IPS DF 4.7 (cell line): ENCODE data around the gene MT1A.
"Not testable (repeated sequence)": the region's sequence is repeated elsewhere in the genome, so short reads cannot be mapped to it uniquely, and the experiment has no call there.

Source experiments
- DNase-seq: peaks from one replicate; pipeline ENCODE4 v3.0.0-alpha.2; 2013; ENCODE audit warnings: low spot score; ENCODE audit errors: extremely low read depth

Gene MT1A

DNA sequence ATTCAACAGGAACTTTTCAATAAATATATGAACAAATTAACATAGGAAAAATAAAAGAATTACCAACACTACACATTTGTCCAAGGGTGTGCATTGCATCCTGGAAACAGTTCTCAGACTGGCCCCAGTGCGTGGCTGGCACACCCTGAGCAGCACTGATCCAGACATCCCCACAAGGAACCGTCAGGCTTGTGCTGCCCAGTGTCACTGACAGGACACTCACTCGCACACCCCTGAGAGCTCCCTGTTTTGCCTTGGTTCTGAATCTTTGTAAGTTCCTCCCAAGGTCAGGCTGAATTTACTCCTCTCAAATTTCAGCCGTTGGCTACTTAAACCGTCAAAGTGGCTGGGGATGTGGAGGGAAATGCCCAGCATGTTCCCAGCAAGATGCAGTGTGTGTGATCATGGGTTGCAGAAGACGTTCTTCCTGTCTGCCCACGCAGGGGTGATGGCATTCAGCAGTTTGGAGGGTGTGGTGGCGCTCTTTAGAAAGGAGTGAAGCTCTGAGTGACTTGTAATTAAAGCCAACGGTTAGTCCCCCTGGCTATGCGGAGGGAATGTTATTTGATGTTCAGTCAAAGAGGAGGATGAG lies 28.4 kb upstream of the MT1A start:
- DNase-seq = no peak

- no peak for DNase-seq
These were observed 27.8 kb upstream of the MT1A start for GRCh38 chr16:56610609-56611111.

DNA sequence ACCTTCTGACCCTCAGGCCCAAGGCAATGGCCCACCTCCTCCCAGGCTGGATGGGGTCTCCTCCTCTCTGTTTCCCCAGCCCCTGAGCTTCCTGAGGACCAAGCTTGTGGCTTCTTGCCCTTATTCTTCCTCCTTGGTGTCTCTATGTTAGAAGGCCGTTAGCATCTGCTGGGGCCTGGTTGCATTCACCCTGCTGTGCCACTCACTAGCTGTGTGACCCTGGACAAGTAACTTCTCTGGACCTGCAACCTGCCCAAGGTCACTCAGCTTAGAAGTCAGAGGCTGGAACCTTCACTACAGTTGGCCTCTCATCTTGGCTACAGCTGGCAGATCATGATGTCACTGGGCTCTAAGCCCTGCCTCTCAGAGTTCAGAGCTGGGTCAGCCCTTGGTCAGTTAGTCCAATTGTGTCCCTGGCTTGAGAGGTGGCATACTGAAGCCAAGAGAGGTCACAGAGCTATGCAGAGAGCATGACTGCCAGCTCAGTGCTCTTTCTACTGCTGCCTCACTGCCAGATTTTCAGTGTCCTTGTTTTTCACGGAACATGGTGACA lies 27.1 kb upstream of the MT1A start:
- no peak for DNase-seq

DNA sequence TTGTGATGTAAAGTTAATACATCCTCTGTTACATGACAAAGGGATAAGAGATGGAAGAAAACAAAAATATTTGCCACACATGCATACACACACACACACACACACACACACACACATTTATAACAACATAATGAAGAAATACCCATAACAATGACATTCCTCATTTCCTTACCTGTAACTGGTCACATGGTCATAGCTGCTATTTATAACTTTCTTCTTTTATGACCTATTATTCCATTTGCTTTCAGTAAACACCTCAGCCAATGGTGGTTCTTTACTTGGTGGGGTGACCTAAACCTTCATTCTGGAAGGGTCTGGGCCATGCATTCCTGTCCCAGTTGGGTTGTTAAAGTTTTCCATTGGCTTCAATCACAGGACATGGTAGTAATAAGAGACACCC lies 24.8 kb upstream of the MT1A start:
- DNase-seq = no peak

- no peak for DNase-seq
These were observed 23.9 kb upstream of the MT1A start for GRCh38 chr16:56614549-56614991.

DNA sequence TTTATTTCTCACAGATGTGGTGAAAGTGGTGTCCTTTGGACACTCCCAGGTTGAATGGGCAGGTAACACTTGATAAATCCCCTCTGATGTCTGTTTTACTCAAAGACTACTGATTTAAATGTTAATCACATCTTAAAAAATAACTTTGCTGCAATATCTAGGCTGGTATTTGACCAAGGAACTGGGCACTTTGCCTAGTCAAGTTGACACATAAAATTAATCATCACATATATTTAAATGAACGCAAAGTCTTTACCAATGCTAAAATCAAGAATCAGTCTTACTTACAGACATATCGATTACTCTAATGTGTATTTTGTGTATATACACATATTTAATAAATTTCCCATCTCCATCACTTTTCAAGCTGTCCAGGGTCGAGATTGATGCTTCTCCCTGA lies 23.1 kb upstream of the MT1A start:
- DNase-seq = no peak

DNA sequence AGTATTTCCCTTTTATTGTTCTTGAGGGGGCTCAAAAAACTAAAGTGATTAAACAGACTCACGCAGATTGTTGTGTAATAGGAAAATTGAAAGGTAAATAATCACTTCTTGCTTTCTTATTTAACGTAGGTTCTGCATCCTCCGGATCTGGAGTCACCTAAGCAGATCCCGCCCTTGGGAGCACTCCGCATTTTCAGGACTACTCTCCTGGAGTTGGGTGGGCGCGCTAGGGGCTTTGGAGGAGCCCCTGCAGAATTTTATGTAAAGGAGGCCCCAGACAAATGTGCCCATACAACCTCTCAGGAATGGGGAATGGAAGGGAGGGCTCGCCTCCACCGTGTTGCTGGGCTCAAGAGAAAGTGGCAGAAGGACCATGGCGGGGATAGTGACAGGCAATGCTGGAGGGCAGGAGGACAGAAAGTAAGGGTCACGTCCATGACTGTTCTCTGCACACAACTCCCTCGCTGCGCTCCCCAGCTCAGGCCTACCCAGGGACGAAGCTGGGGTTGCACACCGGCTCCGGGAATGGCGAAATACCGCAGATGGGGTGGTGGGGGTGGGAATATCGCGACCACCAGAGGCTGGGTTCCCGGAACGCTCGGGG lies 21.8 kb upstream of the MT1A start:
- DNase-seq = no peak

DNA sequence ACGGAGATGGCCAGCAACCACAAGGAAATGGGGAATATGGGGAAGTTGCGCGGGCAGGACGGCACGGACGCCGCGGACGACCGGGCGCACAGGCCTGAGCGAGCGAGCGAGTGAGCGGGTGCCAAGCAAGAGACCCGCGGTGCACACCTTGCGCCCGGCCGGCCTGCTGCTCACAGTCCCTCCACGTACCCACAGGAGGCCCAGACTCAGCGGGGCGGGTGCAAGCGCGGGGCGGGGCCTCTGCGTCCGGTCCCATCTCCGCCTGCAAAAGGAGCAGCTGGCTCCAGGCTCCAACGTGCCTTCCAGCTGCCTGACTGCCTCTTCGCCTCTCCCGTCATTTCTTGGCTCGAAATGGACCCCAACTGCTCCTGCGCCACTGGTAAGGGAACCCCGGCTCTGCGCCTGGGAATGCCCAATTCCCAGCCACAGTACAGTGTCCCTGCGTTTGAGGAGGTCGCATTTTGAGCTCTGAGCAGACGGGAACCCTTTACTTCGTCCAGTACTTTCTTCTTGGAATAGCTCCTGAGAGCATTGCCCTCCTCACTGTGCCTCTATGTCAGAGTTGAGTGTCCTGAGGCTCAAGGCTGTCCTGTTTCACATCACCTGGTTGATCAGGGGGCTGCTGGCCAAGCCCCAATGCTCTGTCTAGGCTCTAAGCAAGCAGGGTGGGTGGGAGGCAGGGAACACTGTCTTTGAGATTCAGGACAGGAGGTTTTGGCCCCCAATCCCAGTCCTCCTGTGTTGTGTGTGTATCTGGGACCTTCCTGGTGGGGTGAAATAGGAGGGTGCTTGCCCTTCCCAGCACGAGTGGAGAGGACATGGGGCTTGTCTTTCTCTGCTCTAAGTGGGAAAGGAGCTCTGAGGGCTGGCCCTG lies 21.0 kb upstream of the MT1A start:
- no peak for DNase-seq

GRCh38 chr16:56618138-56618537 lies 20.3 kb upstream of the MT1A start:
- DNase-seq = no peak

DNA sequence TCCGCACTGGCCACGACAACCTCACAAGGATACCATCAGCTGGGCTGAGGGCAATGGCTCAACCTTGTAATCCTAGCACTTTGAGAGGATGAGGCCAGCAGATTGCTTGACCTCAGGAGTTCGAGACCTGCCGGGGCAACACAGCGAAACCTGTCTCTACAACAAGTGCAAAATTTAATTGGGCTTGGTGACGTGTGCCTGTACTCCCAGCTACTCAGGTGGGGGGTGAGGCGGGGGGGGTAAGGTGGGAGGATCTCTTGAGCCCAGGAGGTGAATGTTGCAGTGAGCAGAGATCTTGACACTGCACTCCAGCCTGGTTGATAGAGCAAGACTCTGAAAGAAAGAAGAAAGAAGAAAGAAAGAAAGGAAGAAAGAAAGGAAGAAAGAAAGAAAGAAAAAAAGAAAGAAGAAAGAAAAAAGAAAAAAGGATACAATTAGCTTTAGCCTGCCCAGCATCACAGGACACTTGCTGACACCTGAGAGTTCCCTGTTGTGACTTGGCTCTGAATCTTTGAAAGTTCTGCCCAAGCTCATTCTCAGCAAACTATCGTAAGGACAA lies 18.0 kb upstream of the MT1A start:
- no peak for DNase-seq

GRCh38 chr16:56621665-56622445 lies 16.6 kb upstream of the MT1A start:
- DNase-seq = not testable (repeated sequence)

GRCh38 chr16:56623184-56623583 lies 15.3 kb upstream of the MT1A start:
- DNase-seq = not testable (repeated sequence)

DNA sequence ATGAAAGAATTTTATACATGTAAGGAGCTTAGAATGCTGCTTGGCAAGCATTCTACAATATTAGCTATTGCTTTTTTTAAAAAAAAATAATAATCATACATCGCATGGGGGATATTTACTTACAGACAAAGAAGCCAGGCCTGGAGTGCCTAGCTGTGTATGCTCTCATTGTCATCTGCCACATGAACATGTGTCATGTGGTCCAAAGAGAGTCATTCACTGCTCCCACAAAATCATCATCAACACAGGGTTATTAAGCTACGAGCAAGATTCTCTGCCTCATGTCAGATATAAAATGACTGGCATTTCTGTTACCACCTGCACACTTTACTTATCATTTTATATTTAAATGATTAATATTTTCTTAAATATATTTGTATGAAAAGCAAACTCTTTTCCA lies 14.8 kb upstream of the MT1A start:
- no peak for DNase-seq

DNA sequence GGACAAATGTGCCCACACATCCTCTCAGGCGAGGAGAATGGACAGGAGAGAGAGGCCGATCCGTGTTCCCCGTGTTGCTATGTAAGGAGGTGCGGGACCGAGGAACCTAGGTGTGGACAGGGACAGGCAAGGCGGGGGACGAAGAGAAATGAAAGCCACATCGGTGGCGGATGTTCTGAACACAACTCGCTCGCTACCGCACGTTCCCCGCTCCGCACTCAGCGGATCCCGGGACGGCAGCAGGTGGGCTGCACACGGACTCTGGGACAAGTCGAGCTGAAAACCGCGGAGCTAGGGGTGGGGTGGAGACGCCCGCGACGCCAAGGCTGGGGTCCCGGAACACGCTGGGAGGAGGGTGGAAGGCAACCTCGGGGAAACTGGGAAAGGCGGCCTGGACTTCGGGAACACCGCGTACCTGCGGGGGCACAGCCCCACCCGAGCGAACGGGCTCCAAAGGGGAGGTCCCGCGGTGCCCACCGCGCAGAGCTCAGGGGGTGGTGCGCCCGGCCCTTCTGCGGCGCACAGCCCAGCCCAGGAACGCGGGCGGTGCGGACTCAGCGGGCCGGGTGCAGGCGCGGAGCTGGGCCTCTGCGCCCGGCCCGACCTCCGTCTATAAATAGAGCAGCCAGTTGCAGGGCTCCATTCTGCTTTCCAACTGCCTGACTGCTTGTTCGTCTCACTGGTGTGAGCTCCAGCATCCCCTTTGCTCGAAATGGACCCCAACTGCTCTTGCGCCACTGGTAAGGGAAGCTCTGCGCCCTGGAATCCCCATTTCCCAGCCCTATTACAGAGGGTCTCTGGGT lies 13.1 kb upstream of the MT1A start, which contains the start of gene MT1E:
Gene MT1E, plus strand, starts transcription at position 642 of the 803 bp plus-strand sequence. Its CDS starts 71 bp downstream, at position 713.
- no peak for DNase-seq

DNA sequence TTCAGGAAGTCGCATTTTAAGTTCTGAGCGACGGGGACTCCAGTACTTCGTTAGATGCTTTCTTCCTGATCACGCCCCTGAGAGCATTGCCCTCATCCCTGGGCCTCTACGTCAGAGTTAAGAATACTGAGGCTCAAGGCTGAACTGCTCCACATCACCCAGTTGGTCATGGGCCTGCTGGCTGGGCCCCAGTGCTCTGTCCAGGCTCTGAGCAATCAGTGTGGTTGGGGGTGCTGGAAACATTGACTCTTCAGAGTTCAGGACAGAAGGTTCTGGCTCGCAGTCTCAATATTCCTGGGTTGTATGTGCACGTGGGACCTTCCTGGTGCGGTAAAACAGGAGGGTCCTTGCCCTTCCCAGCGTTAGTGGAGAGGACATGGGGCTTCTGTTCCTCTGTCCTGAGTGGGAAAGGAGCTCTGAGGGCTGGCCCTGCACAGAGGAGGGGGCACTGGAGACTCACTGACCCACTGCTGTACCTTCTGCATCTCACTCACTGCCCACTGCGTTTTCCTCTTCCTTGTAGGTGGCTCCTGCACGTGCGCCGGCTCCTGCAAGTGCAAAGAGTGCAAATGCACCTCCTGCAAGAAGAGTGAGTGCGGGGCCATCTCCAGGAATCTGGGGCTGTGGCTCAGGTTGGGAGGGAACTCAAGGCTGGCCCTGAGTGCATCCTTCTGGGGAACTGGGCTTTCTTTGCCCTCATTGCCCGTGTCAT lies 12.4 kb upstream of the MT1A start:
- DNase-seq = no peak

DNA sequence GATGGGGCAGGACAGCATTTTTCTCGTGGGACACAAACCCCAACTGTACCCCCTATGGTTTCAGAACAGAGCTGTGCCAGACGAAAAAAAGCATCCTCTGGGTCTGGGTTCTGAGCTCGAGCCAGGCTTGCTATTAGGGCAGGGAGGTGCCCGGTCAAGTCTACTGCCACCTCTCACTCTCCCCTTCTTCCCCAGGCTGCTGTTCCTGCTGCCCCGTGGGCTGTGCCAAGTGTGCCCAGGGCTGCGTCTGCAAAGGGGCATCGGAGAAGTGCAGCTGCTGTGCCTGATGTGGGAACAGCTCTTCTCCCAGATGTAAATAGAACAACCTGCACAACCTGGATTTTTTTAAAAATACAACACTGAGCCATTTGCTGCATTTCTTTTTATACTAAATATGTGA lies 11.8 kb upstream of the MT1A start:
- DNase-seq = no peak

DNA sequence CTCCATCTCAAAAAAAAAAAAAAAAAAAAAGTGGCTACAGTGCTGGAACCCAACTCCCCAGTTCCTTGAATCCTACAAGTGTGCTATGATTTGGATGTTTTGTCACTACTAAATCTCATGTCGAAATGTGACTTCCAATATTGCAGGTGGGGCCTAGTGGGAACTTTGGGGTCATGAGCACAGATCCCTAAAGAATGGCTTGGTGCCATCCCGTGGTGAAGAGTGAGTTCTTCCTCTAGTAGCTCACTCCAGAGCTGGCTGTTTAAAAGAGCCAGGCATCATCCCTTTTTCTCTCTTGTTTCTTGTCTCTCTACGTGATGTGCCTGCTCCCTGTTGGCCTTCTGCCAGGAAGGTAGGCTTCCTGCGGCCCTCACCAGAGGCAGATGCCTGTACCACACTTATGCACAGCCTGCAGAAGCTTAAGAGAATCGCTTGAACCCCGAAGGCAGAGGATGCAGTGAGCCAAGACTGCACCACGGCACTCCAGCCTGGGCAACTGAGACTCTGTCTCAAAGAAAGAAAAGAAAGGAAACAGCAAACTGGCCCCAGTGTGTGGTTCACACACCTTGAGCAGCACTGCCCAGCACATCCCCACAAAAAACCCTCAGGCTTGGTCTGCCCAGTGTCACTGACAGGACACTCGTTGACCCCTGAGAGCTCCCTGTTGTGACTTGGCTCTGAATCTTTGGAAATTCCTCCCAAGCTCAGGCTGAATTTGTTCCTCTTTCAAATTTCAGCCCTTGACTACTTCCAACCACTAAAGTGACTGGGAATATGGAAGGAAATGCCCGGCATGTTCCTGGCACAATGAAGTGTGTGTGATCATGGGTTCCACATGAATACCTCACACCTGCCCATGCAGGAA lies 9.7 kb upstream of the MT1A start:
- DNase-seq = no peak

GRCh38 chr16:56629531-56629930 lies 8.9 kb upstream of the MT1A start:
- DNase-seq = no peak
